Stimulated activated CD8-positive, alpha-beta memory T cell treated with anti-CD3 and anti-CD28 coated beads, Interleukin-4, amount 100 ng/mL, for 24 hours (primary cell): Measurements from ENCODE around the gene CIPC.

Experiments
- DNase-seq: peaks from one replicate; pipeline ENCODE4 v3.0.0-alpha.2; 2020; ENCODE audit warnings: low read depth

Gene CIPC

GRCh38 chr14:77071938-77072388 lies 26.1 kb upstream of the CIPC start:
- DNase-seq = no peak

- no peak for DNase-seq
These were observed 23.1 kb upstream of the CIPC start for GRCh38 chr14:77074969-77075368.

GRCh38 chr14:77076113-77076631 lies 21.9 kb upstream of the CIPC start:
- DNase-seq = no peak

GRCh38 chr14:77077040-77077439 lies 21.0 kb upstream of the CIPC start:
- no peak for DNase-seq

- no peak for DNase-seq
These were observed 15.7 kb upstream of the CIPC start for GRCh38 chr14:77082356-77082755.

- DNase-seq = no peak
These were observed 15.0 kb upstream of the CIPC start for GRCh38 chr14:77083082-77083481.

- no peak for DNase-seq
These were observed 13.1 kb upstream of the CIPC start for GRCh38 chr14:77084985-77085384.

- DNase-seq = no peak
These were observed 12.5 kb upstream of the CIPC start for GRCh38 chr14:77085538-77085937.

- DNase-seq = no peak
These were observed 11.9 kb upstream of the CIPC start for GRCh38 chr14:77086017-77086727.

GRCh38 chr14:77086951-77087350 lies 11.1 kb upstream of the CIPC start:
- DNase-seq = no peak

GRCh38 chr14:77087631-77088030 lies 10.4 kb upstream of the CIPC start:
- no peak for DNase-seq

- DNase-seq = no peak
These were observed 9.8 kb upstream of the CIPC start for GRCh38 chr14:77088219-77088618.

- no peak for DNase-seq
These were observed 9.4 kb upstream of the CIPC start for GRCh38 chr14:77088645-77089044.

- DNase-seq = no peak
These were observed 6.5 kb upstream of the CIPC start for GRCh38 chr14:77091518-77091917.

- DNase-seq = no peak
These were observed 5.4 kb upstream of the CIPC start for GRCh38 chr14:77092676-77093075.

GRCh38 chr14:77094672-77095284 lies 3.3 kb upstream of the CIPC start:
- peak; percentile 71 for DNase-seq

GRCh38 chr14:77097006-77097699 lies 905 bp upstream of the CIPC start:
- no peak for DNase-seq

GRCh38 chr14:77098529-77099353 lies 683 bp downstream of the CIPC start:
- DNase-seq = no peak

- DNase-seq = no peak
These were observed 1.5 kb downstream of the CIPC start for GRCh38 chr14:77099425-77100167.

- DNase-seq = no peak
These were observed 2.9 kb downstream of the CIPC start for GRCh38 chr14:77100961-77101360.

- DNase-seq = no peak
These were observed 4.1 kb downstream of the CIPC start for GRCh38 chr14:77102154-77102553.
